A549 (cell line): ENCODE results near the gene SMC6.

Experiments used
- CEBPB ChIP-seq, 2 experiments: fragments of >200 bp in 1 of 2; sonication (Bioruptor Twin) in 1 of 2; formaldehyde crosslinking in 1 of 2; IDR thresholded peaks; 2 replicates each; pipeline ENCODE4 v1.6.1; 2012 to 2016
- EP300 ChIP-seq, 2 experiments: fragments of >200 bp; sonication (Bioruptor Twin); formaldehyde crosslinking; IDR thresholded peaks; 2 replicates in 1 of 2; 3 replicates in 1 of 2; pipeline ENCODE4 v1.6.1; 2016 to 2017
- HOXB5 ChIP-seq: fragments of 250-450 bp; sonication (Bioruptor Pico); IDR thresholded peaks from 2 replicates; pipeline ENCODE4 v1.5.0; 2020; ENCODE audit warnings: mild to moderate bottlenecking, moderate library complexity
- JUNB ChIP-seq: fragments of >200 bp; sonication (Bioruptor Twin); formaldehyde crosslinking; IDR thresholded peaks from 2 replicates; pipeline ENCODE4 v1.6.1; 2016
- MAFK ChIP-seq: fragments of 450-650 bp; IDR thresholded peaks from 2 replicates; pipeline ENCODE4 v1.6.1; 2014; ENCODE audit not compliant: partially characterized antibody
- NR3C1 ChIP-seq: fragments of >200 bp; sonication (Bioruptor Twin); formaldehyde crosslinking; IDR thresholded peaks from 3 replicates; pipeline ENCODE4 v1.6.1; 2017
- POLR2A ChIP-seq: IDR thresholded peaks from 2 replicates; pipeline ENCODE4 v1.6.1; 2012; ENCODE audit warnings: mild to moderate bottlenecking, low read length
- TF ChIP-seq, protein P1 (sequence below): fragments of 200-600 bp; sonication (generic); IDR thresholded peaks from 2 replicates; pipeline ENCODE4 v1.6.1; 2016; ENCODE audit warnings: antibody characterized with exemption, mild to moderate bottlenecking, moderate library complexity
- TF ChIP-seq, protein P2 (sequence below): fragments of >200 bp; sonication (Bioruptor Twin); formaldehyde crosslinking; IDR thresholded peaks from 3 replicates; pipeline ENCODE4 v1.5.1; 2016
- TF ChIP-seq, protein P3 (sequence below): fragments of 250-450 bp; sonication (Bioruptor Pico); IDR thresholded peaks from 2 replicates; pipeline ENCODE4 v1.5.0; 2021; ENCODE audit warnings: mild to moderate bottlenecking, moderate library complexity, borderline replicate concordance

DNA sequence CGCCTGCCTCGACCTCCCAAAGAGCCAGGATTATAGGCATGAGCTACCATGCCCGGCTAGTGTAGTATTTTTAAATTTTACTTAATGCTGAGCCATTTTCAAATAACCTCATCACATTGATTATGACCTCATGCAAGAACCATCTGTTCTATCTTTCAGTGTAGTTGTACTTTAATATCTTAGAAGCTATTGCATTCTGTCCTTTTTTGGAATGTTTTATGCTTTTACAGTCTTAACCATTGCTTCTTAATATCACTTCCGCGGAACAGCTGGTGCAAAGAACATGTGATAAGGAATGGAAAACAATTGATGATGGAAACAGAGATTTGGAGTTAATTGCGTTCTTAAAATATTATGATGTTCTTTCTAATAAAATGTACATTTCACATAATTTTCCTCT lies 3.1 kb upstream of the SMC6 start:
- TF ChIP-seq CEBPB (IDR thresholded peaks at IDR 0.05), result no peak
- no peak for TF ChIP-seq HOXB5 (CRISPR knock-in tag)
- no peak for TF ChIP-seq EP300 (IDR thresholded peaks at IDR 0.05)
- TF ChIP-seq JUNB, result no peak
- no peak for TF ChIP-seq MAFK
- TF ChIP-seq, protein P1, sequence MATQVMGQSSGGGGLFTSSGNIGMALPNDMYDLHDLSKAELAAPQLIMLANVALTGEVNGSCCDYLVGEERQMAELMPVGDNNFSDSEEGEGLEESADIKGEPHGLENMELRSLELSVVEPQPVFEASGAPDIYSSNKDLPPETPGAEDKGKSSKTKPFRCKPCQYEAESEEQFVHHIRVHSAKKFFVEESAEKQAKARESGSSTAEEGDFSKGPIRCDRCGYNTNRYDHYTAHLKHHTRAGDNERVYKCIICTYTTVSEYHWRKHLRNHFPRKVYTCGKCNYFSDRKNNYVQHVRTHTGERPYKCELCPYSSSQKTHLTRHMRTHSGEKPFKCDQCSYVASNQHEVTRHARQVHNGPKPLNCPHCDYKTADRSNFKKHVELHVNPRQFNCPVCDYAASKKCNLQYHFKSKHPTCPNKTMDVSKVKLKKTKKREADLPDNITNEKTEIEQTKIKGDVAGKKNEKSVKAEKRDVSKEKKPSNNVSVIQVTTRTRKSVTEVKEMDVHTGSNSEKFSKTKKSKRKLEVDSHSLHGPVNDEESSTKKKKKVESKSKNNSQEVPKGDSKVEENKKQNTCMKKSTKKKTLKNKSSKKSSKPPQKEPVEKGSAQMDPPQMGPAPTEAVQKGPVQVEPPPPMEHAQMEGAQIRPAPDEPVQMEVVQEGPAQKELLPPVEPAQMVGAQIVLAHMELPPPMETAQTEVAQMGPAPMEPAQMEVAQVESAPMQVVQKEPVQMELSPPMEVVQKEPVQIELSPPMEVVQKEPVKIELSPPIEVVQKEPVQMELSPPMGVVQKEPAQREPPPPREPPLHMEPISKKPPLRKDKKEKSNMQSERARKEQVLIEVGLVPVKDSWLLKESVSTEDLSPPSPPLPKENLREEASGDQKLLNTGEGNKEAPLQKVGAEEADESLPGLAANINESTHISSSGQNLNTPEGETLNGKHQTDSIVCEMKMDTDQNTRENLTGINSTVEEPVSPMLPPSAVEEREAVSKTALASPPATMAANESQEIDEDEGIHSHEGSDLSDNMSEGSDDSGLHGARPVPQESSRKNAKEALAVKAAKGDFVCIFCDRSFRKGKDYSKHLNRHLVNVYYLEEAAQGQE, result no peak
- TF ChIP-seq, protein P2, sequence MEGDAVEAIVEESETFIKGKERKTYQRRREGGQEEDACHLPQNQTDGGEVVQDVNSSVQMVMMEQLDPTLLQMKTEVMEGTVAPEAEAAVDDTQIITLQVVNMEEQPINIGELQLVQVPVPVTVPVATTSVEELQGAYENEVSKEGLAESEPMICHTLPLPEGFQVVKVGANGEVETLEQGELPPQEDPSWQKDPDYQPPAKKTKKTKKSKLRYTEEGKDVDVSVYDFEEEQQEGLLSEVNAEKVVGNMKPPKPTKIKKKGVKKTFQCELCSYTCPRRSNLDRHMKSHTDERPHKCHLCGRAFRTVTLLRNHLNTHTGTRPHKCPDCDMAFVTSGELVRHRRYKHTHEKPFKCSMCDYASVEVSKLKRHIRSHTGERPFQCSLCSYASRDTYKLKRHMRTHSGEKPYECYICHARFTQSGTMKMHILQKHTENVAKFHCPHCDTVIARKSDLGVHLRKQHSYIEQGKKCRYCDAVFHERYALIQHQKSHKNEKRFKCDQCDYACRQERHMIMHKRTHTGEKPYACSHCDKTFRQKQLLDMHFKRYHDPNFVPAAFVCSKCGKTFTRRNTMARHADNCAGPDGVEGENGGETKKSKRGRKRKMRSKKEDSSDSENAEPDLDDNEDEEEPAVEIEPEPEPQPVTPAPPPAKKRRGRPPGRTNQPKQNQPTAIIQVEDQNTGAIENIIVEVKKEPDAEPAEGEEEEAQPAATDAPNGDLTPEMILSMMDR, result no peak
- no peak for TF ChIP-seq NR3C1
- TF ChIP-seq, protein P3, sequence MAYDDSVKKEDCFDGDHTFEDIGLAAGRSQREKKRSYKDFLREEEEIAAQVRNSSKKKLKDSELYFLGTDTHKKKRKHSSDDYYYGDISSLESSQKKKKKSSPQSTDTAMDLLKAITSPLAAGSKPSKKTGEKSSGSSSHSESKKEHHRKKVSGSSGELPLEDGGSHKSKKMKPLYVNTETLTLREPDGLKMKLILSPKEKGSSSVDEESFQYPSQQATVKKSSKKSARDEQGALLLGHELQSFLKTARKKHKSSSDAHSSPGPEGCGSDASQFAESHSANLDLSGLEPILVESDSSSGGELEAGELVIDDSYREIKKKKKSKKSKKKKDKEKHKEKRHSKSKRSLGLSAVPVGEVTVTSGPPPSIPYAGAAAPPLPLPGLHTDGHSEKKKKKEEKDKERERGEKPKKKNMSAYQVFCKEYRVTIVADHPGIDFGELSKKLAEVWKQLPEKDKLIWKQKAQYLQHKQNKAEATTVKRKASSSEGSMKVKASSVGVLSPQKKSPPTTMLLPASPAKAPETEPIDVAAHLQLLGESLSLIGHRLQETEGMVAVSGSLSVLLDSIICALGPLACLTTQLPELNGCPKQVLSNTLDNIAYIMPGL (CRISPR knock-in tag), result no peak
- TF ChIP-seq POLR2A, result no peak
